Measurements from ENCODE around the gene RCOR2.
"Not testable (repeated sequence)": the region's sequence is repeated elsewhere in the genome, so short reads cannot be mapped to it uniquely, and the experiment has no call there.

Gene RCOR2

GRCh38 chr11:63869683-63870082, 47.3 kb downstream of the RCOR2 start:
- Mint-ChIP-seq H3K27me3 (no peaks in the 10 kb centered on the region), H3K4me3 (peak overlapping the region; percentile 41), H3K9me3 (no peaks in the 10 kb centered on the region), H3K27ac (peak overlapping the region; percentile 88), H3K4me1 (ENCODE audit: low read depth) (peaks cover 91% of the 10 kb centered on the region), H3K36me3 (ENCODE audit: low read depth) (peaks cover 55% of the 10 kb centered on the region)
- no peak for DNase-seq

- Mint-ChIP-seq H3K36me3 (ENCODE audit: low read depth) (peaks cover 50% of the 10 kb centered on the region), H3K27ac (peak overlapping the region; percentile 88), H3K27me3 (no peaks in the 10 kb centered on the region), H3K9me3 (no peaks in the 10 kb centered on the region), H3K4me3 (no peak overlapping the region), H3K4me1 (ENCODE audit: low read depth) (peaks cover 86% of the 10 kb centered on the region)
- no peak for DNase-seq
These were observed 47.8 kb downstream of the RCOR2 start for GRCh38 chr11:63869171-63869591.

- H3K36me3 Mint-ChIP-seq (ENCODE audit: low read depth): peaks cover 47% of the 10 kb centered on the region
- no peaks in the 10 kb centered on the region for H3K27me3 Mint-ChIP-seq
- H3K4me1 Mint-ChIP-seq (ENCODE audit: low read depth): peaks cover 82% of the 10 kb centered on the region
- no peak for DNase-seq
- H3K4me3 Mint-ChIP-seq: peak overlapping the region; percentile 9
- no peaks in the 10 kb centered on the region for H3K9me3 Mint-ChIP-seq
- peak overlapping the region; percentile 35 for H3K27ac Mint-ChIP-seq
These were observed 48.4 kb downstream of the RCOR2 start for GRCh38 chr11:63868399-63869064.

GRCh38 chr11:63867511-63867910, 49.5 kb downstream of the RCOR2 start:
- Mint-ChIP-seq H3K27ac (no peak overlapping the region), H3K4me3 (no peak overlapping the region), H3K4me1 (ENCODE audit: low read depth) (peaks cover 82% of the 10 kb centered on the region), H3K36me3 (ENCODE audit: low read depth) (peaks cover 45% of the 10 kb centered on the region), H3K9me3 (no peaks in the 10 kb centered on the region), H3K27me3 (no peaks in the 10 kb centered on the region)
- DNase-seq: no peak

- Mint-ChIP-seq H3K9me3 (no peaks in the 10 kb centered on the region), H3K27ac (peak overlapping the region; percentile 81), H3K36me3 (ENCODE audit: low read depth) (peaks cover 52% of the 10 kb centered on the region), H3K4me1 (ENCODE audit: low read depth) (peaks cover 77% of the 10 kb centered on the region), H3K4me3 (peak overlapping the region; percentile 46), H3K27me3 (no peaks in the 10 kb centered on the region)
- DNase-seq: peak; percentile 76
These were observed 50.8 kb downstream of the RCOR2 start for GRCh38 chr11:63866211-63866610.

- H3K27ac Mint-ChIP-seq, H3K9me3 Mint-ChIP-seq, DNase-seq, H3K4me3 Mint-ChIP-seq, H3K27me3 Mint-ChIP-seq: not testable (repeated sequence)
- Mint-ChIP-seq H3K36me3 (ENCODE audit: low read depth) (peaks cover 49% of the 10 kb centered on the region), H3K4me1 (ENCODE audit: low read depth) (peaks cover 61% of the 10 kb centered on the region)
These were observed 53.3 kb downstream of the RCOR2 start for GRCh38 chr11:63863620-63864019.

GRCh38 chr11:63862923-63863322, 54.0 kb downstream of the RCOR2 start:
- H3K27ac Mint-ChIP-seq: peak overlapping the region; percentile 73
- no peak overlapping the region for H3K4me3 Mint-ChIP-seq
- peaks cover 47% of the 10 kb centered on the region for H3K36me3 Mint-ChIP-seq (ENCODE audit: low read depth)
- H3K4me1 Mint-ChIP-seq (ENCODE audit: low read depth): peaks cover 58% of the 10 kb centered on the region
- no peak for DNase-seq
- no peaks in the 10 kb centered on the region for H3K9me3 Mint-ChIP-seq
- no peaks in the 10 kb centered on the region for H3K27me3 Mint-ChIP-seq
